Progenitor cell of endocrine pancreas (in vitro differentiated cells): ENCODE data around the gene CXorf38. TPM values are rescaled to one million over a fixed set of nuclear protein-coding genes. Genes with fewer than 3 reads are reported as not detected.

ENCODE experiments used
- DNase-seq: peaks from one replicate; pipeline ENCODE4 v3.0.0; 2021; ENCODE audit warnings: low spot score; ENCODE audit not compliant: unreplicated experiment
- H3K27ac Mint-ChIP-seq: 2 replicates; pipeline ENCODE4 v1.8.0; 2021; ENCODE audit warnings: mild to moderate bottlenecking, moderate library complexity, mixed read lengths
- H3K27me3 Mint-ChIP-seq: 2 replicates; pipeline ENCODE4 v1.8.0; 2021; ENCODE audit warnings: mixed read lengths
- H3K36me3 Mint-ChIP-seq: 2 replicates; pipeline ENCODE4 v1.8.0; 2022; ENCODE audit warnings: mixed read lengths; ENCODE audit not compliant: insufficient read depth
- H3K4me1 Mint-ChIP-seq: 2 replicates; pipeline ENCODE4 v1.8.0; 2021; ENCODE audit warnings: low read depth, mixed read lengths
- H3K4me3 Mint-ChIP-seq: 2 replicates; pipeline ENCODE4 v1.8.0; 2021; ENCODE audit warnings: low read depth, mild to moderate bottlenecking, moderate library complexity, mixed read lengths
- H3K9me3 Mint-ChIP-seq: 2 replicates; pipeline ENCODE4 v1.8.0; 2021; ENCODE audit warnings: low read depth, mixed read lengths
- total RNA-seq: library from RNA; stranded (reverse); gene quantifications from 2 replicates; pipeline ENCODE4 v1.2.1, GENCODE V29; 2021
- TF ChIP-seq, protein P1 (sequence below): fragments of 200-600 bp; sonication (generic); IDR thresholded peaks from one replicate; pipeline ENCODE4 v1.5.0; 2021; ENCODE audit warnings: antibody characterized with exemption, mild to moderate bottlenecking; ENCODE audit not compliant: unreplicated experiment

The CXorf38 gene
- total RNA-seq, 1 donor from 2014 or later = 7.9 TPM

DNA sequence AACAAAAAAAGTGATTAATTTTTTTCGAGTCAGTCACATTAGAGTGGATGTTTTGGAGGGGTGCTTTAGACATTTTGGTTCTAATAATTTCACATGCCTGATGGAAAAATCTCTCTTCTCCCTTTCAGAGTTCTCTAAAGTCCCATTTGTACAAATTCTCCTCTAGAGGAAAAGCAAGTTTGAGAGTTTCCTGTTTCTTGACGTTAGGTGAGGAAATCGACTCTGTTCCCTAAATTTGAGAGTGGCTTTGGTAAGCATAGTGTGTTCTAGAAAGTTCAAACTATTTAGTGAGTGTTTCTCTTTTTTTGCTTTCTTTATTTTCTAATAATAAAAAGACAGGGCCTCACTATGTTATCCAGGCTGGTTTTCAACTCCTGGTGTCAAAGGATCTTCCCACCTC, 68.2 kb downstream of the CXorf38 start:
- Mint-ChIP-seq H3K9me3 (peaks cover 18% of the 10 kb centered on the region), H3K4me3 (no peak overlapping the region), H3K4me1 (peaks cover 8% of the 10 kb centered on the region), H3K27me3 (no peaks in the 10 kb centered on the region), H3K27ac (no peak overlapping the region), H3K36me3 (no peaks in the 10 kb centered on the region)
- TF ChIP-seq, protein P1, sequence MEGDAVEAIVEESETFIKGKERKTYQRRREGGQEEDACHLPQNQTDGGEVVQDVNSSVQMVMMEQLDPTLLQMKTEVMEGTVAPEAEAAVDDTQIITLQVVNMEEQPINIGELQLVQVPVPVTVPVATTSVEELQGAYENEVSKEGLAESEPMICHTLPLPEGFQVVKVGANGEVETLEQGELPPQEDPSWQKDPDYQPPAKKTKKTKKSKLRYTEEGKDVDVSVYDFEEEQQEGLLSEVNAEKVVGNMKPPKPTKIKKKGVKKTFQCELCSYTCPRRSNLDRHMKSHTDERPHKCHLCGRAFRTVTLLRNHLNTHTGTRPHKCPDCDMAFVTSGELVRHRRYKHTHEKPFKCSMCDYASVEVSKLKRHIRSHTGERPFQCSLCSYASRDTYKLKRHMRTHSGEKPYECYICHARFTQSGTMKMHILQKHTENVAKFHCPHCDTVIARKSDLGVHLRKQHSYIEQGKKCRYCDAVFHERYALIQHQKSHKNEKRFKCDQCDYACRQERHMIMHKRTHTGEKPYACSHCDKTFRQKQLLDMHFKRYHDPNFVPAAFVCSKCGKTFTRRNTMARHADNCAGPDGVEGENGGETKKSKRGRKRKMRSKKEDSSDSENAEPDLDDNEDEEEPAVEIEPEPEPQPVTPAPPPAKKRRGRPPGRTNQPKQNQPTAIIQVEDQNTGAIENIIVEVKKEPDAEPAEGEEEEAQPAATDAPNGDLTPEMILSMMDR = no peak
- DNase-seq = no peak

- Mint-ChIP-seq H3K9me3 (peaks cover 12% of the 10 kb centered on the region), H3K27ac (peak overlapping the region; percentile 79), H3K4me3 (no peak overlapping the region), H3K4me1 (peaks cover 8% of the 10 kb centered on the region), H3K36me3 (no peaks in the 10 kb centered on the region), H3K27me3 (no peaks in the 10 kb centered on the region)
- TF ChIP-seq, protein P1 = no peak
- DNase-seq = no peak
These were observed 69.2 kb downstream of the CXorf38 start for GRCh38 chrX:40578039-40578695.

Other genes starting within 250 kb of the CXorf38 start
- 79.8 and 82.5 TPM in 2 replicates for gene ATP6AP2, start 66.6 kb downstream of the CXorf38 start, total RNA-seq
- not detected in 2 replicates for gene MPC1L, start 24.1 kb downstream of the CXorf38 start, total RNA-seq
- gene MED14, start 88.0 kb upstream of the CXorf38 start, total RNA-seq = 58.2 and 61.8 TPM in 2 replicates